HG02759 (cell line): ENCODE data around the gene ELOF1.
"Not testable (repeated sequence)": the region's sequence is repeated elsewhere in the genome, so short reads cannot be mapped to it uniquely, and the experiment has no call there.

Experiments
- ATAC-seq: cut with Tn5 transposase; IDR thresholded peaks from one replicate; pipeline ENCODE4 v1.9.1; 2021; ENCODE audit warnings: mild to moderate bottlenecking, moderate library complexity; ENCODE audit not compliant: unreplicated experiment

Gene ELOF1

GRCh38 chr19:11573354-11573753 lies 14.3 kb upstream of the ELOF1 start:
- not testable (repeated sequence) for ATAC-seq

- no peak for ATAC-seq
Observed at GRCh38 chr19:11570039-11570462, 11.0 kb upstream of the ELOF1 start.

GRCh38 chr19:11566164-11566563 lies 7.1 kb upstream of the ELOF1 start:
- ATAC-seq, result no peak

- not testable (repeated sequence) for ATAC-seq
Observed at GRCh38 chr19:11565649-11565980, 6.6 kb upstream of the ELOF1 start.

- ATAC-seq, result not testable (repeated sequence)
Observed at GRCh38 chr19:11564082-11564807, 5.2 kb upstream of the ELOF1 start.

GRCh38 chr19:11563532-11563931 lies 4.5 kb upstream of the ELOF1 start:
- no peak for ATAC-seq

GRCh38 chr19:11560404-11561051 lies 1.5 kb upstream of the ELOF1 start:
- peak; percentile 40 for ATAC-seq

GRCh38 chr19:11556634-11557420 lies 2.2 kb downstream of the ELOF1 start:
- no peak for ATAC-seq

- no peak for ATAC-seq
Observed at GRCh38 chr19:11555246-11555645, 3.8 kb downstream of the ELOF1 start.

GRCh38 chr19:11554160-11554559 lies 4.9 kb downstream of the ELOF1 start:
- no peak for ATAC-seq

- no peak for ATAC-seq
Observed at GRCh38 chr19:11552666-11553372, 6.2 kb downstream of the ELOF1 start.

- no peak for ATAC-seq
Observed at GRCh38 chr19:11551603-11552235, 7.3 kb downstream of the ELOF1 start.

- no peak for ATAC-seq
Observed at GRCh38 chr19:11550265-11550664, 8.8 kb downstream of the ELOF1 start.

- no peak for ATAC-seq
Observed at GRCh38 chr19:11549386-11549953, 9.6 kb downstream of the ELOF1 start.

GRCh38 chr19:11547929-11548700 lies 10.9 kb downstream of the ELOF1 start:
- no peak for ATAC-seq

GRCh38 chr19:11541238-11541637 lies 17.8 kb downstream of the ELOF1 start:
- no peak for ATAC-seq

- ATAC-seq, result no peak
Observed at GRCh38 chr19:11540645-11541044, 18.4 kb downstream of the ELOF1 start.

- ATAC-seq, result no peak
Observed at GRCh38 chr19:11539495-11540365, 19.3 kb downstream of the ELOF1 start.
